Muscle of leg (tissue), 11 donors: ENCODE measurements around the gene PRKAG2. TPM values are rescaled to one million over a fixed set of nuclear protein-coding genes. Genes with fewer than 3 reads are reported as not detected.

Experiments
- DNase-seq: peaks from one replicate; pipeline ENCODE4 v3.0.0; 2013
- H3K27ac ChIP-seq: one replicate; pipeline ENCODE4 v1.5.1; 2013; ENCODE audit warnings: mild to moderate bottlenecking, low read length, control low read depth
- H3K27me3 ChIP-seq: one replicate; pipeline ENCODE4 v1.6.1; 2013; ENCODE audit warnings: low read length; ENCODE audit not compliant: control insufficient read depth, insufficient read depth
- H3K36me3 ChIP-seq: one replicate; pipeline ENCODE4 v1.6.1; 2013; ENCODE audit warnings: low read length; ENCODE audit not compliant: control insufficient read depth, insufficient read depth
- H3K4me1 ChIP-seq: one replicate; pipeline ENCODE4 v1.6.1; 2013; ENCODE audit warnings: low read length; ENCODE audit not compliant: control insufficient read depth, insufficient read depth
- H3K4me3 ChIP-seq: one replicate; pipeline ENCODE4 v1.5.1; 2013; ENCODE audit warnings: low read length, control low read depth
- H3K9me3 ChIP-seq: replicated peaks from 2 replicates; pipeline ENCODE4 v1.6.1; 2013; ENCODE audit warnings: low read depth, low read length; ENCODE audit not compliant: control insufficient read depth
- WGBS: methylation state at CpG from one replicate; pipeline ENCODE4 v1.1.5; 2013; ENCODE audit warnings: missing lambda C conversion rate; ENCODE audit not compliant: insufficient coverage; 5-methylcytosine and 5-hydroxymethylcytosine counted together
- polyA plus RNA-seq, 8 donors: library from polyadenylated mRNA; unstranded; fragments of 120-200 nt; gene quantifications; one replicate each; pipeline versions ENCODE4 v1.2.1 to v1.2.3, GENCODE V29; 2013; ENCODE audit warnings: inconsistent platforms in 1 of 8, low replicate concordance in 1 of 8; ENCODE audit not compliant: insufficient read length in 8 of 8, insufficient read depth in 1 of 8
- total RNA-seq: library from RNA; stranded (reverse); fragments of 120-200 nt; gene quantifications from one replicate; pipeline ENCODE4 v1.2.4, GENCODE V29; 2013

PRKAG2 gene
- total and polyA plus RNA-seq, 9 donors: 3.9 to 16.4 (median 11.2) TPM

- H3K4me3 ChIP-seq: no peak overlapping the region
- no peaks in the 10 kb centered on the region for H3K9me3 ChIP-seq
- no peaks in the 10 kb centered on the region for H3K36me3 ChIP-seq
- DNase-seq: no peak
- WGBS: no CpG with 5 or more reads among the region's 6 CpGs
- H3K27me3 ChIP-seq: no peaks in the 10 kb centered on the region
- no peak overlapping the region for H3K27ac ChIP-seq
- peaks cover 7% of the 10 kb centered on the region for H3K4me1 ChIP-seq
Observed at GRCh38 chr7:151623766-151624165, 253.1 kb downstream of the PRKAG2 start.

GRCh38 chr7:151621961-151622360 is 255.0 kb downstream of the PRKAG2 start:
- no peak overlapping the region for H3K27ac ChIP-seq
- H3K27me3 ChIP-seq: no peaks in the 10 kb centered on the region
- H3K9me3 ChIP-seq: no peaks in the 10 kb centered on the region
- no peak overlapping the region for H3K4me3 ChIP-seq
- DNase-seq: no peak
- no peaks in the 10 kb centered on the region for H3K36me3 ChIP-seq
- 100% methylated on average over 2 of the region's 5 CpGs for WGBS
- peaks cover 5% of the 10 kb centered on the region for H3K4me1 ChIP-seq

- Histone ChIP-seq H3K4me1 (no peaks in the 10 kb centered on the region), H3K4me3 (no peak overlapping the region), H3K27me3 (no peaks in the 10 kb centered on the region), H3K36me3 (no peaks in the 10 kb centered on the region), H3K9me3 (no peaks in the 10 kb centered on the region), H3K27ac (no peak overlapping the region)
- 70% methylated on average over 16 of the region's 19 CpGs for WGBS
- DNase-seq: no peak
Observed at GRCh38 chr7:151616443-151617213, 260.3 kb downstream of the PRKAG2 start.

- Histone ChIP-seq H3K27ac (no peak overlapping the region), H3K9me3 (no peaks in the 10 kb centered on the region), H3K36me3 (no peaks in the 10 kb centered on the region), H3K27me3 (no peaks in the 10 kb centered on the region), H3K4me1 (no peaks in the 10 kb centered on the region), H3K4me3 (no peak overlapping the region)
- no peak for DNase-seq
- WGBS: 100% methylated on average over 3 of the region's 4 CpGs
Observed at GRCh38 chr7:151615784-151616183, 261.1 kb downstream of the PRKAG2 start.

GRCh38 chr7:151615058-151615457 is 261.9 kb downstream of the PRKAG2 start:
- no peak overlapping the region for H3K4me3 ChIP-seq
- DNase-seq: no peak
- no peaks in the 10 kb centered on the region for H3K27me3 ChIP-seq
- no peaks in the 10 kb centered on the region for H3K36me3 ChIP-seq
- no CpG with 5 or more reads among the region's 3 CpGs for WGBS
- no peaks in the 10 kb centered on the region for H3K4me1 ChIP-seq
- no peak overlapping the region for H3K27ac ChIP-seq
- H3K9me3 ChIP-seq: no peaks in the 10 kb centered on the region

GRCh38 chr7:151614019-151614418 is 262.9 kb downstream of the PRKAG2 start:
- DNase-seq: no peak

GRCh38 chr7:151611878-151612277 is 265.0 kb downstream of the PRKAG2 start:
- no peak overlapping the region for H3K27ac ChIP-seq
- 82% methylated on average over 3 of the region's 10 CpGs for WGBS
- no peaks in the 10 kb centered on the region for H3K9me3 ChIP-seq
- no peaks in the 10 kb centered on the region for H3K4me1 ChIP-seq
- H3K4me3 ChIP-seq: no peak overlapping the region
- no peak for DNase-seq
- H3K27me3 ChIP-seq: no peaks in the 10 kb centered on the region
- H3K36me3 ChIP-seq: no peaks in the 10 kb centered on the region

More at GRCh38 chr7:151614019-151614418, 262.9 kb downstream of the PRKAG2 start:
- Histone ChIP-seq H3K9me3 (no peaks in the 10 kb centered on the region), H3K4me3 (no peak overlapping the region), H3K4me1 (no peaks in the 10 kb centered on the region), H3K36me3 (no peaks in the 10 kb centered on the region), H3K27me3 (no peaks in the 10 kb centered on the region), H3K27ac (no peak overlapping the region)
- WGBS: 86% methylated on average over 12 of the region's 13 CpGs

- DNase-seq: no peak
- no peak overlapping the region for H3K4me3 ChIP-seq
- no peaks in the 10 kb centered on the region for H3K27me3 ChIP-seq
- no peaks in the 10 kb centered on the region for H3K9me3 ChIP-seq
- H3K27ac ChIP-seq: no peak overlapping the region
- no peaks in the 10 kb centered on the region for H3K36me3 ChIP-seq
- no peaks in the 10 kb centered on the region for H3K4me1 ChIP-seq
- WGBS: 86% methylated on average over 10 of the region's 11 CpGs
Observed at GRCh38 chr7:151611041-151611440, 265.9 kb downstream of the PRKAG2 start.

- no peak for DNase-seq
- WGBS: 66% methylated on average over 10 of the region's 15 CpGs
Observed at GRCh38 chr7:151608031-151608551, 268.8 kb downstream of the PRKAG2 start.

GRCh38 chr7:151607464-151607867 is 269.4 kb downstream of the PRKAG2 start:
- Histone ChIP-seq H3K4me3 (no peak overlapping the region), H3K9me3 (no peaks in the 10 kb centered on the region), H3K27me3 (no peaks in the 10 kb centered on the region), H3K4me1 (no peaks in the 10 kb centered on the region), H3K27ac (no peak overlapping the region), H3K36me3 (no peaks in the 10 kb centered on the region)
- DNase-seq: no peak
- 86% methylated on average over 1 of the region's 3 CpGs for WGBS

More at GRCh38 chr7:151608031-151608551, 268.8 kb downstream of the PRKAG2 start:
- Histone ChIP-seq H3K36me3 (no peaks in the 10 kb centered on the region), H3K4me3 (no peak overlapping the region), H3K27me3 (no peaks in the 10 kb centered on the region), H3K4me1 (no peaks in the 10 kb centered on the region), H3K27ac (no peak overlapping the region), H3K9me3 (no peaks in the 10 kb centered on the region)
